Endothelial cell (in vitro differentiated cells): ENCODE measurements around the gene DDX55. TPM values are rescaled to one million over a fixed set of nuclear protein-coding genes. Genes with fewer than 3 reads are reported as not detected.
"Not testable (repeated sequence)": the region's sequence is repeated elsewhere in the genome, so short reads cannot be mapped to it uniquely, and the experiment has no call there.

Experiments used
- DNase-seq: peaks from one replicate; pipeline ENCODE4 v3.0.0; 2021; ENCODE audit warnings: low spot score
- H3K27ac Mint-ChIP-seq: one replicate; pipeline ENCODE4 v1.8.0; 2021; ENCODE audit warnings: mixed read lengths, inconsistent platforms; ENCODE audit not compliant: unreplicated experiment
- H3K27me3 Mint-ChIP-seq: one replicate; pipeline ENCODE4 v1.8.0; 2021; ENCODE audit warnings: mild to moderate bottlenecking, moderate library complexity, mixed read lengths, inconsistent platforms; ENCODE audit not compliant: unreplicated experiment
- H3K36me3 Mint-ChIP-seq: one replicate; pipeline ENCODE4 v1.8.0; 2021; ENCODE audit warnings: mild to moderate bottlenecking, low read depth, mixed read lengths, inconsistent platforms; ENCODE audit not compliant: unreplicated experiment
- H3K4me1 Mint-ChIP-seq: one replicate; pipeline ENCODE4 v1.8.0; 2021; ENCODE audit warnings: mild to moderate bottlenecking, mixed read lengths, inconsistent platforms; ENCODE audit not compliant: unreplicated experiment
- H3K4me3 Mint-ChIP-seq: one replicate; pipeline ENCODE4 v1.8.0; 2021; ENCODE audit warnings: mild to moderate bottlenecking, mixed read lengths, inconsistent platforms; ENCODE audit not compliant: unreplicated experiment
- H3K9me3 Mint-ChIP-seq: one replicate; pipeline ENCODE4 v1.8.0; 2021; ENCODE audit warnings: mixed read lengths, inconsistent platforms; ENCODE audit not compliant: unreplicated experiment
- CTCF ChIP-seq: fragments of 200-600 bp; sonication (generic); IDR thresholded peaks from one replicate; pipeline ENCODE4 v1.5.0; 2021; ENCODE audit warnings: antibody characterized with exemption; ENCODE audit not compliant: unreplicated experiment
- total RNA-seq: library from RNA; stranded (reverse); fragmentation: NEBNext Ultra II Directional; extraction: Animal tissue kit (Norgen Biotek cat#: 25700); gene quantifications from one replicate; pipeline ENCODE4 v1.2.1, GENCODE V29; 2021; ENCODE audit not compliant: unreplicated experiment

DDX55 gene
- total RNA-seq, 1 donor from 2014 or later: 16.8 TPM

GRCh38 chr12:123572391-123572790 is 29.5 kb upstream of the DDX55 start:
- no peaks in the 10 kb centered on the region for H3K4me1 Mint-ChIP-seq
- H3K27ac Mint-ChIP-seq: no peak overlapping the region
- H3K27me3 Mint-ChIP-seq: no peaks in the 10 kb centered on the region
- no peak for TF ChIP-seq CTCF
- DNase-seq: no peak
- H3K4me3 Mint-ChIP-seq: no peak overlapping the region
- no peaks in the 10 kb centered on the region for H3K9me3 Mint-ChIP-seq
- no peaks in the 10 kb centered on the region for H3K36me3 Mint-ChIP-seq

- no peak for DNase-seq
- Mint-ChIP-seq H3K9me3 (no peaks in the 10 kb centered on the region), H3K36me3 (no peaks in the 10 kb centered on the region), H3K4me3 (no peak overlapping the region), H3K4me1 (no peaks in the 10 kb centered on the region), H3K27me3 (no peaks in the 10 kb centered on the region), H3K27ac (no peak overlapping the region)
- no peak for TF ChIP-seq CTCF
These were observed 28.0 kb upstream of the DDX55 start for GRCh38 chr12:123573870-123574269.

GRCh38 chr12:123576611-123577010 is 25.3 kb upstream of the DDX55 start:
- Mint-ChIP-seq H3K4me1 (no peaks in the 10 kb centered on the region), H3K27me3 (no peaks in the 10 kb centered on the region), H3K36me3 (no peaks in the 10 kb centered on the region), H3K9me3 (no peaks in the 10 kb centered on the region), H3K4me3 (no peak overlapping the region), H3K27ac (no peak overlapping the region)
- DNase-seq: no peak
- no peak for TF ChIP-seq CTCF

- H3K36me3 Mint-ChIP-seq: no peaks in the 10 kb centered on the region
- H3K27ac Mint-ChIP-seq: no peak overlapping the region
- no peaks in the 10 kb centered on the region for H3K27me3 Mint-ChIP-seq
- peaks cover 7% of the 10 kb centered on the region for H3K4me1 Mint-ChIP-seq
- TF ChIP-seq CTCF: no peak
- no peak overlapping the region for H3K4me3 Mint-ChIP-seq
- H3K9me3 Mint-ChIP-seq: no peaks in the 10 kb centered on the region
- no peak for DNase-seq
These were observed 23.7 kb upstream of the DDX55 start for GRCh38 chr12:123578243-123578642.

GRCh38 chr12:123578829-123579228 is 23.1 kb upstream of the DDX55 start:
- not testable (repeated sequence) for DNase-seq, H3K4me3 Mint-ChIP-seq, H3K27me3 Mint-ChIP-seq, H3K36me3 Mint-ChIP-seq, H3K27ac Mint-ChIP-seq, H3K4me1 Mint-ChIP-seq, H3K9me3 Mint-ChIP-seq

DNA sequence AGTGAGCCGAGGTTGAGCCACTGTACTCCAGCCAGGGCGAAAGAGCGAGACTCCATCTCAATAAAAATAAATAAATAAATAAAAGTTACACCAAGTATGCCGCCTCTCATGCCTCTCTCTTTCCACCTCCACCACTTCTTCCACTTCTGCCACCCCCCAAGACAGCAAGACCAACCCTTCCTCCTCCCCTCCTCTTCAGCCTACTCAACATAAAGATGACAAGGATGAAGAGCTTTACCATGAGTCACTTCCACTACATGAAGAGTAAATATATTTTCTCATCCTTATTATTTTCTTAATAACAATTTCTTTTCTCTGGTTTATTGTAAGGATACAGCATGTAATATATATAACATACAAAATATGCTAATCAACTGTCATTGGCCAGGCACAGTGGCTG is 21.1 kb upstream of the DDX55 start:
- Mint-ChIP-seq H3K27ac (peak overlapping the region; percentile 45), H3K9me3 (no peaks in the 10 kb centered on the region), H3K4me3 (no peak overlapping the region), H3K27me3 (peaks cover 2% of the 10 kb centered on the region), H3K36me3 (no peaks in the 10 kb centered on the region), H3K4me1 (peaks cover 12% of the 10 kb centered on the region)
- no peak for DNase-seq
- TF ChIP-seq CTCF: no peak
